Subcutaneous adipose tissue (tissue), 4 donors: Measurements from ENCODE around the gene PAPLN. TPM values are rescaled to one million over a fixed set of nuclear protein-coding genes. Genes with fewer than 3 reads are reported as not detected.

Source experiments
- total RNA-seq, 4 donors: library from RNA; depleted of rRNA; stranded (reverse); fragments of >200 nt; gene quantifications; one replicate each; pipeline ENCODE4 v1.1.0, GENCODE V29; 2016
- TF ChIP-seq, protein P1 (sequence below): fragments of 450-650 bp; IDR thresholded peaks from one replicate; pipeline ENCODE4 v1.5.1; 2016; ENCODE audit warnings: low read depth, mild to moderate bottlenecking, control low read depth, antibody characterized with exemption, moderate library complexity

The PAPLN gene
- total RNA-seq, 4 donors from 2014 or later: 10.4 to 52.2 (median 22.4) TPM

GRCh38 chr14:73207615-73208014 lies 29.7 kb upstream of the PAPLN start:
- TF ChIP-seq, protein P1, sequence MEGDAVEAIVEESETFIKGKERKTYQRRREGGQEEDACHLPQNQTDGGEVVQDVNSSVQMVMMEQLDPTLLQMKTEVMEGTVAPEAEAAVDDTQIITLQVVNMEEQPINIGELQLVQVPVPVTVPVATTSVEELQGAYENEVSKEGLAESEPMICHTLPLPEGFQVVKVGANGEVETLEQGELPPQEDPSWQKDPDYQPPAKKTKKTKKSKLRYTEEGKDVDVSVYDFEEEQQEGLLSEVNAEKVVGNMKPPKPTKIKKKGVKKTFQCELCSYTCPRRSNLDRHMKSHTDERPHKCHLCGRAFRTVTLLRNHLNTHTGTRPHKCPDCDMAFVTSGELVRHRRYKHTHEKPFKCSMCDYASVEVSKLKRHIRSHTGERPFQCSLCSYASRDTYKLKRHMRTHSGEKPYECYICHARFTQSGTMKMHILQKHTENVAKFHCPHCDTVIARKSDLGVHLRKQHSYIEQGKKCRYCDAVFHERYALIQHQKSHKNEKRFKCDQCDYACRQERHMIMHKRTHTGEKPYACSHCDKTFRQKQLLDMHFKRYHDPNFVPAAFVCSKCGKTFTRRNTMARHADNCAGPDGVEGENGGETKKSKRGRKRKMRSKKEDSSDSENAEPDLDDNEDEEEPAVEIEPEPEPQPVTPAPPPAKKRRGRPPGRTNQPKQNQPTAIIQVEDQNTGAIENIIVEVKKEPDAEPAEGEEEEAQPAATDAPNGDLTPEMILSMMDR: no peak

DNA sequence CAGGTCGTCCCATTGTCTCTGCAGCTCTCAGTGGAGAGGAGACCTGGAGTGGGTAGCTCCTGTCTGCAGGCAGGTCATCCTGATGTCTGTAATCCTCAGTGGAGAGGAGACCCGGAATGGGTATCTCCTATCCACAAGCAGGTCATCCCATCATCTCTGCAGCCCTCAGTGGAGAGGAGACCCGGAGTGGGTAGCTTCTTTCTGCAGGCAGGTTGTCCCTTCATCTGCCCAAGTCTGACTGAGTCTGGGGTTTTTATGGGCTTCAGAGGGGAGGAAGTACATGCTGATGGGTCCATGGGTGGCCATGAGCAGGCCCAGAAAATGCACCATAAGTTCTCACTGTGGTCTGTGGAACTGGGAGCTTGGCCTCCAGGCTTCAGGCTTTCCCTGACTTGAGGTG lies 28.9 kb upstream of the PAPLN start:
- TF ChIP-seq, protein P1: no peak

GRCh38 chr14:73208846-73209245 lies 28.5 kb upstream of the PAPLN start:
- TF ChIP-seq, protein P1: no peak

- TF ChIP-seq, protein P1: no peak
Measured at GRCh38 chr14:73209953-73210352, 27.4 kb upstream of the PAPLN start.

- TF ChIP-seq, protein P1: no peak
Measured at GRCh38 chr14:73211251-73212040, 25.9 kb upstream of the PAPLN start.

DNA sequence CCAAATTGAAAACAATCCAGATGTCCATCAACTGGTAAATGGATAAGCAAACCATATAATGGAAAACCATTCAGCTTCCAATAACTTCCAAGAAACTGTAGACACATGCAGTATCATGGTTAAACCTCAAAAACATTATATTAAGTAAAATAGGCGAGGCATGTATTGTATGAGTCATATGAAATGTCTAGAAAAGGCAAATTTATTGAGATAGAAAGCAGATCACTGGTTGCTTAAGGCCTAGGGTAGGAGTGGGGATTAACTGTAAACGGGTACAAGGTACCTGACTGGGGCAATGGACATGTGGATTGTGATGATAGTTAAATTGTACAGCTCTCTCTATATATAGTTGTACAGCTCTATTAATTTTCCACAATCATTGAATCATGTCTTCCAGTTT lies 21.3 kb upstream of the PAPLN start:
- TF ChIP-seq, protein P1: no peak

DNA sequence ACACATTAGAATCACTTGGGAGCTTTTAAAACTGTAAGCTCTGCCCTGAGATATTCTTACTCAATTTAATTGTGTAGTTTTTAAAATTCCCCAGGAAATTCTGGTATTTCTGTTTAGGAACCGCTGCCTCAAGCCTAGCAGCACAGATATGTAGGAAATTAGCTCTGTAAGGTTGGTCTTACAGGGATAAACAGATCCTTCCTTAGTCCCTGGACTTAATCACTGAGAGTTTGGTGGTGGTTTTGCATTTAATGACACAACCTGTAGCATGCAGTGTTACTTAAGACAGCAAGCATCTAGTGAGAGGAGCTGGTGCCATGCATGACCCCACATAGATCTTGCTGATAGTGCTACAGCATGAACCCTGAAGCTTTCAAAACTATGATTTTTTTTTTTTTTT lies 19.9 kb upstream of the PAPLN start:
- TF ChIP-seq, protein P1: no peak
